Aorta (tissue), 5 donors: ENCODE data around the gene CRYZ. TPM values are rescaled to one million over a fixed set of nuclear protein-coding genes. Genes with fewer than 3 reads are reported as not detected.
"Not testable (repeated sequence)": the region's sequence is repeated elsewhere in the genome, so short reads cannot be mapped to it uniquely, and the experiment has no call there.

ENCODE experiments used
- ATAC-seq: fragments of 200-7000 bp; cut with Tn5 transposase; one replicate; pipeline ENCODE4 v1.9.1; 2022; ENCODE audit warnings: moderate library complexity; ENCODE audit not compliant: low FRiP score
- DNase-seq, 2 donors: peaks; one replicate each; pipeline ENCODE4 v3.0.0-alpha.2; 2020
- H3K27ac ChIP-seq, 2 donors: one replicate each; pipeline ENCODE4 v1.5.1; 2013; ENCODE audit warnings: low read length in 2 of 2, mild to moderate bottlenecking in 2 of 2, moderate library complexity in 2 of 2, control low read depth in 1 of 2, inconsistent platforms in 1 of 2, low read depth in 1 of 2
- H3K27me3 ChIP-seq, 2 donors: one replicate each; pipeline ENCODE4 v1.6.1; 2013; ENCODE audit warnings: control low read depth in 1 of 2, low read length in 1 of 2, mild to moderate bottlenecking in 1 of 2, moderate library complexity in 1 of 2; ENCODE audit not compliant: insufficient read depth in 2 of 2, control insufficient read depth in 1 of 2
- H3K36me3 ChIP-seq, 2 donors: one replicate each; pipeline ENCODE4 v1.6.1; 2013; ENCODE audit warnings: control low read depth in 1 of 2, low read length in 1 of 2, mild to moderate bottlenecking in 1 of 2; ENCODE audit not compliant: insufficient read depth in 2 of 2, control insufficient read depth in 1 of 2
- H3K4me1 ChIP-seq, 2 donors: one replicate each; pipeline ENCODE4 v1.6.1; 2013; ENCODE audit warnings: low read length in 2 of 2, control low read depth in 1 of 2, mild to moderate bottlenecking in 1 of 2, moderate library complexity in 1 of 2; ENCODE audit not compliant: insufficient read depth in 2 of 2, control insufficient read depth in 1 of 2
- H3K4me3 ChIP-seq, 2 donors: one replicate each; pipeline ENCODE4 v1.5.1; 2013; ENCODE audit warnings: low read length in 2 of 2, control low read depth in 1 of 2, mild to moderate bottlenecking in 1 of 2
- H3K9me3 ChIP-seq: one replicate; pipeline ENCODE4 v1.6.1; 2013; ENCODE audit warnings: mild to moderate bottlenecking, low read length; ENCODE audit not compliant: control insufficient read depth
- WGBS, 2 donors: extraction: QIAGEN DNeasy Blood & Tissue Kit; methylation state at CpG; one replicate each; pipeline ENCODE4 v1.1.7; 2013; 5-methylcytosine and 5-hydroxymethylcytosine counted together
- intact Hi-C, 2 donors: fragments of 100-400 bp; cut with DNase I; formaldehyde crosslinking; loops; one replicate each; pipeline versions ENCODE4 v1.14.2 to v1.15.0; 2022
- polyA plus RNA-seq, 2 donors: library from polyadenylated mRNA; stranded (reverse); fragments of 200-250 nt; gene quantifications; one replicate each; pipeline ENCODE4 v1.2.3, GENCODE V29; 2013
- total RNA-seq, 2 donors: library from RNA; stranded (reverse); fragmentation: NEBNext Ultra II Directional; extraction: Animal tissue kit (Norgen Biotek cat#: 25700); gene quantifications; one replicate each; pipeline ENCODE4 v1.2.1, GENCODE V29; 2021
- donor health status: healthy with polysubstance abuse.
- donor health status: Bipolar disorder and iron deficiency.
- donor health status: DM: no; HTN: no; CAD: no.
- donor health status: DM: no; HTN: no; CAD: no.
- donor health status: DM: yes; HTN: yes; CAD: no.

The CRYZ gene
- total and polyA plus RNA-seq, 4 donors: 23.8 to 36.5 (median 26.4) TPM

DNA sequence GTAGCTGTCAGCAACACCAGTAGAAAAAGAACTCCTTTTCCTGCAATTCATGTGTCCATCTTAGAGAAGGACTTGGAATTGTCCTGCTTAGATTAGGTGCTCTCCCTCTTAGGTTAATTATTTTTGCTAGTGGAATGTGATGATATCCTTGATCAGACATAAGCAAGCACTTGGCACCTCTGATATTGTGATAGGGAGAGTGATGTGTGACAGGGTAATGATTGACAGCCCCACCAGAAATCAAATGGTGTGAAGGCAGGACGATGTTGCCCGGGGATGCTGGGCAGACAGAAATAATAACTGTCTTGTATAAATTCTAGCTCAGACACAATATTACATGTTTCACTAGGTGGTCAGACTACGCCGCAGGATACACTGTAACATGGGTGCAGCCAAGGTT is 4.5 kb upstream of the CRYZ start:
- Histone ChIP-seq H3K27me3 (no peaks in the 10 kb centered on the region), H3K4me1 (peaks cover 4 to 5% of the 10 kb centered on the region in 2 donors), H3K9me3 (no peaks in the 10 kb centered on the region), H3K36me3 (peaks cover 2 to 8% of the 10 kb centered on the region in 2 donors), H3K4me3 (no peak overlapping the region), H3K27ac (no peak overlapping the region)
- 94 to 96% methylated on average over 4 of the region's 4 CpGs for whole genome bisulfite sequencing, 2 donors
- DNase-seq (no peak), ATAC-seq (no peak)
- intact Hi-C loops: loop anchor here in 1 of 2 donors (10.0 kb wide), 1 partner anchor 543 kb away; the partner anchor contains the start of genes FPGT and LRRIQ3

GRCh38 chr1:74733604-74734484 is 994 bp upstream of the CRYZ start:
- Histone ChIP-seq H3K4me3 (peak overlapping the region; percentile 81 to 94), H3K27me3 (no peaks in the 10 kb centered on the region), H3K4me1 (peaks cover 9% of the 10 kb centered on the region in 2 donors), H3K36me3 (peaks cover 0 to 6% of the 10 kb centered on the region in 2 donors), H3K27ac (peak overlapping the region; percentile 21 to 96), H3K9me3 (no peaks in the 10 kb centered on the region)
- 21 to 22% methylated on average over 11 of the region's 11 CpGs for WGBS, 2 donors
- intact Hi-C loops: loop anchor here in 1 of 2 donors (10.0 kb wide), 1 partner anchor 539 kb away; the partner anchor contains the start of genes FPGT and LRRIQ3
- peak; percentile 77 for ATAC-seq
- DNase-seq: no peak

GRCh38 chr1:74732071-74732946 is 541 bp downstream of the CRYZ start:
- not testable (repeated sequence) for H3K27ac ChIP-seq, H3K9me3 ChIP-seq, H3K36me3 ChIP-seq, H3K27me3 ChIP-seq
- intact Hi-C loops: loop anchor here in 1 of 2 donors (10.0 kb wide), 1 partner anchor 538 kb away; the partner anchor contains the start of genes FPGT and LRRIQ3
- ATAC-seq (peak; percentile 52), DNase-seq (peak in 1 of 2 donors; percentile 39)
- WGBS, 2 donors: 17 to 20% methylated on average over 10 to 17 of the region's 17 CpGs
- Histone ChIP-seq H3K4me3 (peak overlapping the region; percentile 68 to 81), H3K4me1 (peaks cover 9 to 10% of the 10 kb centered on the region in 2 donors)

GRCh38 chr1:74731399-74732052 is 1.3 kb downstream of the CRYZ start:
- Histone ChIP-seq H3K27ac (no peak overlapping the region), H3K9me3 (no peaks in the 10 kb centered on the region), H3K27me3 (no peaks in the 10 kb centered on the region), H3K4me3 (peak overlapping the region; percentile 26 to 38), H3K4me1 (peaks cover 9 to 10% of the 10 kb centered on the region in 2 donors), H3K36me3 (no peaks in the 10 kb centered on the region)
- WGBS, 2 donors: 72 to 79% methylated on average over 11 of the region's 11 CpGs
- no peak for ATAC-seq
- no peak for DNase-seq
- intact Hi-C loops: loop anchor here in 1 of 2 donors (10.0 kb wide), 1 partner anchor 537 kb away; the partner anchor contains the start of genes FPGT and LRRIQ3

GRCh38 chr1:74729741-74730478 is 2.9 kb downstream of the CRYZ start:
- Histone ChIP-seq H3K27ac (no peak overlapping the region), H3K4me1 (peaks cover 8 to 10% of the 10 kb centered on the region in 2 donors), H3K36me3 (no peaks in the 10 kb centered on the region), H3K27me3 (no peaks in the 10 kb centered on the region), H3K4me3 (no peak overlapping the region), H3K9me3 (no peaks in the 10 kb centered on the region)
- intact Hi-C loops: loop anchor here in 1 of 2 donors (10.0 kb wide), 1 partner anchor 535 kb away; the partner anchor contains the start of genes FPGT and LRRIQ3
- WGBS, 2 donors: 83 to 91% methylated on average over 6 of the region's 6 CpGs
- DNase-seq: no peak
- no peak for ATAC-seq

DNA sequence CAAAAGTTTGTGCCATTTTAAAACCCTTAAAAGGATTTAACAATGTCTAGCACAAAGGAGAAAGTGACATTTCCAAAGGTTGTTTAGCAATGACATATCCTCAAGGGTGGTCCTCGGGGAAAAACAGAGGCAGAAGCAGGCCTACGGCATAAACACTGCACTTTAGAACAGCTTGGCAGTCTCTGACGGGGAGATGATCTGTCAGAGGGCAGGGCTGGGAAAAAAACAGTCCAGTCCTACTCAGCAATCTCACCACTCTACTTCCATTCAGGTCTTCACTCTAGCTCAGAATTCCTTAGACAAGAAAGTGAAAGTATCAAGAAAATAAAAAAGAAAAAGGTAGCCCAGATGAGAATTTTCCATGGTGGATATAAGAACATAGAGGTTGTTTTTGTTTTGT is 4.1 kb downstream of the CRYZ start:
- no peak for ATAC-seq

DNA sequence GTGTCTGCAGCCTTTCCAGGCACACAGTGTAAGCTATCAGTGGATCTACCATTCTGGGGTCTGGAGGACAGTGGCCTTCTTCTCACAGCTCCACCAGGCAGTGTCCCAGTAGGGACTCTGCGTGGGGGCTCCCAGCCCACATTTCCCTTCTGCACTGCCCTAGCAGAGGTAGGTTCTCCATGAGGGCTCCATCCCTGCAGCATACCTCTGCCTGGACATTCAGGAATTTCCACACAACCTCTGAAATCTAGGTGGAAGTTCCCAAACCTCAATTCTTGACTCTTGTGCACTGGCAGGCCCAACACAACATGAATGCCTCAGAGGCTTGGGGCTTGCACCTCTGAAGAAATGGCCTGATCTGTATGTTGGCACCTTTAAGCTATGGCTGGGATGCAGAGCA is 6.8 kb downstream of the CRYZ start:
- H3K4me3 ChIP-seq: no peak overlapping the region
- DNase-seq: no peak
- WGBS, 2 donors: 100% methylated on average over 1 of the region's 1 CpG

More for the DNA sequence above, 4.1 kb downstream of the CRYZ start:
- H3K9me3 ChIP-seq: no peaks in the 10 kb centered on the region
- DNase-seq: no peak
- H3K27me3 ChIP-seq: no peaks in the 10 kb centered on the region
- WGBS, 2 donors: 46 to 71% methylated on average over 3 of the region's 3 CpGs
- H3K27ac ChIP-seq: no peak overlapping the region
- no peak overlapping the region for H3K4me3 ChIP-seq
- H3K4me1 ChIP-seq: peaks cover 3 to 9% of the 10 kb centered on the region in 2 donors
- no peaks in the 10 kb centered on the region for H3K36me3 ChIP-seq
- intact Hi-C loops: no loop called here

More for the DNA sequence above, 6.8 kb downstream of the CRYZ start:
- Histone ChIP-seq H3K4me1 (peaks cover 0 to 4% of the 10 kb centered on the region in 2 donors), H3K36me3 (peaks cover 6% of the 10 kb centered on the region in 2 donors), H3K27ac (no peak overlapping the region), H3K9me3 (no peaks in the 10 kb centered on the region), H3K27me3 (no peaks in the 10 kb centered on the region)
- no peak for ATAC-seq
- intact Hi-C loops: no loop called here
